ENCODE results near the gene ZBED2.

DNA sequence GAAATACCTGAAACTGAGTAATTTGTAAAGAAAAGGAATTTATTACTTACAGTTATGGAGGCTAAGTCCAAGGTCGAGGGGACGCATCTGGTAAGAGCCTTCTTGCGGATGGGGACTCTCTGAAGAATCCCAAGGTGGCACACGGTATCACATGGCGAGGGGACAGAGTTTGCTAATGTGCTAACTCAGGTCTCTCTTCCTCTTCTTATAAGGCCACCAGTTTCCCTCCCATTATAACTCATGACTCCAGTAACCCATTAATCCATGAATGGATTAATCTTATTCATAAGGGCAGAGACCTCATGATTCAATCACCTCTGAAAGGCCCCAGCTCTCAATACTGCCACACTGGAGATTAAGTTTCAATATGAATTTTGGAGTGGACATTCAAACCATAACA is 15.7 kb downstream of the ZBED2 start:
- TF ChIP-seq, protein P1, sequence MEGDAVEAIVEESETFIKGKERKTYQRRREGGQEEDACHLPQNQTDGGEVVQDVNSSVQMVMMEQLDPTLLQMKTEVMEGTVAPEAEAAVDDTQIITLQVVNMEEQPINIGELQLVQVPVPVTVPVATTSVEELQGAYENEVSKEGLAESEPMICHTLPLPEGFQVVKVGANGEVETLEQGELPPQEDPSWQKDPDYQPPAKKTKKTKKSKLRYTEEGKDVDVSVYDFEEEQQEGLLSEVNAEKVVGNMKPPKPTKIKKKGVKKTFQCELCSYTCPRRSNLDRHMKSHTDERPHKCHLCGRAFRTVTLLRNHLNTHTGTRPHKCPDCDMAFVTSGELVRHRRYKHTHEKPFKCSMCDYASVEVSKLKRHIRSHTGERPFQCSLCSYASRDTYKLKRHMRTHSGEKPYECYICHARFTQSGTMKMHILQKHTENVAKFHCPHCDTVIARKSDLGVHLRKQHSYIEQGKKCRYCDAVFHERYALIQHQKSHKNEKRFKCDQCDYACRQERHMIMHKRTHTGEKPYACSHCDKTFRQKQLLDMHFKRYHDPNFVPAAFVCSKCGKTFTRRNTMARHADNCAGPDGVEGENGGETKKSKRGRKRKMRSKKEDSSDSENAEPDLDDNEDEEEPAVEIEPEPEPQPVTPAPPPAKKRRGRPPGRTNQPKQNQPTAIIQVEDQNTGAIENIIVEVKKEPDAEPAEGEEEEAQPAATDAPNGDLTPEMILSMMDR (IDR thresholded peaks at IDR 0.05; ENCODE audit: extremely low read depth in 1 of 2, insufficient read depth in 1 of 2, low read depth in 1 of 2, low read length in 2 of 2) = no peak
- no peak for TF ChIP-seq POLR2AphosphoS5 (IDR thresholded peaks at IDR 0.05; ENCODE audit: insufficient read depth, low read depth, low read length)

All from endothelial cell of umbilical vein (primary cell).